Psoas muscle (tissue), 8 donors: Measurements from ENCODE around the gene ACOT13. TPM values are rescaled to one million over a fixed set of nuclear protein-coding genes. Genes with fewer than 3 reads are reported as not detected.

Source experiments
- ATAC-seq, 4 donors: fragments of 200-7000 bp; cut with Tn5 transposase; one replicate each; pipeline ENCODE4 v1.9.1; 2020; ENCODE audit warnings: moderate library complexity in 3 of 4, mild to moderate bottlenecking in 2 of 4
- DNase-seq, 2 donors: peaks; one replicate each; pipeline ENCODE4 v3.0.0-alpha.2; 2020
- H3K27ac ChIP-seq: fragments of 200-600 bp; one replicate; pipeline ENCODE4 v1.8.0; 2022
- H3K27me3 ChIP-seq, 3 donors: fragments of 200-600 bp in 1 of 3; one replicate each; pipeline versions ENCODE4 v1.6.1 to v1.8.0; 2013 to 2022; ENCODE audit warnings: low read length in 2 of 3, mild to moderate bottlenecking in 2 of 3, moderate library complexity in 1 of 3; ENCODE audit not compliant: insufficient read depth in 3 of 3
- H3K36me3 ChIP-seq, 2 donors: fragments of 200-600 bp in 1 of 2; one replicate each; pipeline versions ENCODE4 v1.6.1 to v1.8.0; 2013 to 2022; ENCODE audit warnings: low read depth in 1 of 2, mild to moderate bottlenecking in 1 of 2, moderate library complexity in 1 of 2; ENCODE audit not compliant: insufficient read depth in 1 of 2
- H3K4me1 ChIP-seq: fragments of 200-600 bp; one replicate; pipeline ENCODE4 v1.8.0; 2022
- H3K4me3 ChIP-seq: fragments of 200-600 bp; one replicate; pipeline ENCODE4 v1.8.0; 2022; ENCODE audit warnings: mild to moderate bottlenecking
- H3K9me3 ChIP-seq: fragments of 200-600 bp; one replicate; pipeline ENCODE4 v1.8.0; 2022
- WGBS, 3 donors: extraction: QIAGEN DNeasy Blood & Tissue Kit; methylation state at CpG; one replicate each; pipeline versions ENCODE4 v1.1.6 to v1.1.7; 2013; 5-methylcytosine and 5-hydroxymethylcytosine counted together
- intact Hi-C, 2 donors: fragments of 100-400 bp; cut with DNase I; formaldehyde crosslinking; loops; one replicate each; pipeline versions ENCODE4 v1.11.0 to v1.14.2; 2022
- polyA plus RNA-seq, 3 donors: library from polyadenylated mRNA; stranded (reverse); fragments of 200-250 nt; gene quantifications; one replicate each; pipeline ENCODE4 v1.2.3, GENCODE V29; 2013
- total RNA-seq, 4 donors: library from RNA; stranded (reverse); fragmentation: NEBNext Ultra II Directional in 2 of 4; extraction: Animal tissue kit (Norgen Biotek cat#: 25700) in 2 of 4; gene quantifications; one replicate each; pipeline versions ENCODE4 v1.2.1 to v1.2.4, GENCODE V29; 2021 to 2023
- TF ChIP-seq, protein P1 (sequence below): fragments of 200-600 bp; IDR thresholded peaks from one replicate; pipeline ENCODE4 v1.8.0; 2022; ENCODE audit warnings: antibody characterized with exemption
- donor health status: healthy with polysubstance abuse.
- donor health status: DM: no; HTN: no; CAD: no; lungs with moderate emphysema.
- donor health status: Bipolar disorder and iron deficiency.
- donor health status: healthy.
- donor health status: DM: yes; HTN: yes; CAD: no.
- donor health status: DM: no; HTN: no; CAD: no.
- donor health status: DM: no; HTN: no; CAD: no.
- donor health status: DM: yes; HTN: yes; CAD: no.

The ACOT13 gene
- total and polyA plus RNA-seq, 7 donors: 25.2 to 50.7 (median 37.4) TPM

DNA sequence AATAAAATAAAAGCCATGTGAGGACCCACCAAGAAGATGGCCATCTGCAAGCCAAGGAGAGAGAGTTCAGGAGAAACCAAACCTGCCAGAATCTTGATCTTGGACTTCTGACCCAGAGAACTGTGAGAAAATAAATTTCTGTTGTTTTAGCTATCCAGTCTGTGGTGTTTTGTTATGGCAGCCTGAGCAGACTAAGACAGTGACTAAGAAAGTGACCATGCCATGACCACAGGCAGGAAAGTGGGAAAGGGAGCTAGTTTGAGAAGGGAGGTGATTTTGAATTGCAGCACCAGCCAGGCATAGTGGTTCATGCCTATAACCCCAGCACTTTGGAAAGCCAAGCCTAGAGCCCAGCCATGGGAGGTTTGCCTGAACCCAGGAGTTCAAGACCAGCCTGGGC is 74.0 kb downstream of the ACOT13 start:
- intact Hi-C loops: no loop called here
- DNase-seq (no peak), ATAC-seq (no peak)
- H3K4me1 ChIP-seq: peaks cover 7% of the 10 kb centered on the region
- H3K27ac ChIP-seq: no peak overlapping the region
- H3K27me3 ChIP-seq: no peaks in the 10 kb centered on the region
- H3K36me3 ChIP-seq: no peaks in the 10 kb centered on the region
- TF ChIP-seq, protein P1, sequence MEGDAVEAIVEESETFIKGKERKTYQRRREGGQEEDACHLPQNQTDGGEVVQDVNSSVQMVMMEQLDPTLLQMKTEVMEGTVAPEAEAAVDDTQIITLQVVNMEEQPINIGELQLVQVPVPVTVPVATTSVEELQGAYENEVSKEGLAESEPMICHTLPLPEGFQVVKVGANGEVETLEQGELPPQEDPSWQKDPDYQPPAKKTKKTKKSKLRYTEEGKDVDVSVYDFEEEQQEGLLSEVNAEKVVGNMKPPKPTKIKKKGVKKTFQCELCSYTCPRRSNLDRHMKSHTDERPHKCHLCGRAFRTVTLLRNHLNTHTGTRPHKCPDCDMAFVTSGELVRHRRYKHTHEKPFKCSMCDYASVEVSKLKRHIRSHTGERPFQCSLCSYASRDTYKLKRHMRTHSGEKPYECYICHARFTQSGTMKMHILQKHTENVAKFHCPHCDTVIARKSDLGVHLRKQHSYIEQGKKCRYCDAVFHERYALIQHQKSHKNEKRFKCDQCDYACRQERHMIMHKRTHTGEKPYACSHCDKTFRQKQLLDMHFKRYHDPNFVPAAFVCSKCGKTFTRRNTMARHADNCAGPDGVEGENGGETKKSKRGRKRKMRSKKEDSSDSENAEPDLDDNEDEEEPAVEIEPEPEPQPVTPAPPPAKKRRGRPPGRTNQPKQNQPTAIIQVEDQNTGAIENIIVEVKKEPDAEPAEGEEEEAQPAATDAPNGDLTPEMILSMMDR: no peak
- no peaks in the 10 kb centered on the region for H3K9me3 ChIP-seq
- no peak overlapping the region for H3K4me3 ChIP-seq

DNA sequence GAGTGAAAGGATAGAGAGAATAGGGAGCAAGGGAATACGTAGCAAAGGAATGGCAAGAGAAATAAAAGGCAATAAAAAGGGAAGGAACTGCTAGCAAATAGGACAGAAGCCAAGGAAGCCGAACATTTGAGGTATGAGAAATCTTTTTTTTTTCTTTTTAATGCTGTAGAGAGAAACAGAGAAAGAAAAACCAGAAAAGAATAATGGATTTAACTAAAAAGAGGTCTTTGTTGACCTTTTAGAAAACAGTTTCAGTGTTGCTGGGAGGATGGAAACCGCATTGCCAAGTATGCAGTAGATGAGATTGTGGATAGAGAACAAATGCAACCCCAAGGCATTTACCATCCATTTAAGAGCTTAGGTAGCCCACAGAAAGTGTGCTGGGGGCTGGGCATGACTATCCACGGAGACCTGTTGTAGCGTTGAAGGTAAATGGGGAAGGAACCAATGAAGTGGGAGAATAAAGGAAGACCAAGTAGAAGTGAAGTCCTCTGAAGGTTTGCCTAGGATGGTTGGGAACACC is 75.4 kb downstream of the ACOT13 start:
- H3K36me3 ChIP-seq: no peaks in the 10 kb centered on the region
- H3K27ac ChIP-seq: no peak overlapping the region
- intact Hi-C loops: no loop called here
- H3K4me3 ChIP-seq: no peak overlapping the region
- TF ChIP-seq, protein P1: no peak
- 83 to 87% (median 84%) methylated on average over 5 of the region's 5 CpGs for WGBS, 3 donors
- H3K9me3 ChIP-seq: no peaks in the 10 kb centered on the region
- DNase-seq: no peak
- no peaks in the 10 kb centered on the region for H3K27me3 ChIP-seq
- no peak for ATAC-seq
- H3K4me1 ChIP-seq: peaks cover 7% of the 10 kb centered on the region

DNA sequence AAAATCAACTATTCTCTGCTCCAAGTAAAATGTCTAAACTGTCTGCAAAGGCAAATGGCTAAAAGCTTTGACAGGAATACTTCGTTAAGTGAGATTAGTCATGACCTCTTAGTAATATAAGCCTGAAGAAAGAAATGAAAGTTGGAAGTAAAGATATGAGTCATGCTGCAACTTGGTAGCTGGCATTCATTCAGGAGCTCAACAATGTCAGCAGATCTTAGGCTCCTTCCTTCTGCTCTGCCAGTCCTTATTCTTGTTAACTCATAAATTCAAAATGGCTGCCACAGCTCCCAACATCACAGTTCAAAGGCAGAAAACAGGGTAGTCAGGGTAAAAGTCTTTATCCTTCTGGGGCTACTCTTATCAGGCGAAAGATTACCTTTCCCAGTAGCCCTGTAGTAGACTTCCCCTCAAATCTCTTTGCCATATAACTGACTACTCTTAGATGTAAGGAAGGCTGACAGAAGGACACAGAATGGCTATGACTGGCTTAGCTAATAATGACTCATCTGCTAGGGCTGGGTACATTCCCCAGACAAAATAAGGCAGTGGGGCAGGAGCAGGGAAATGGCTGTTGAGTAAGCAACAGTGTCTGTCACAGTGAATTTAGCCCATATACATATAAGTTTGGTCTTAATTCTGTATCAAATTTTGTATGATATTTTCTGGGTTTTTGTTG is 76.5 kb downstream of the ACOT13 start:
- Histone ChIP-seq H3K27me3 (no peaks in the 10 kb centered on the region), H3K4me3 (peak overlapping the region; percentile 7), H3K4me1 (peaks cover 7% of the 10 kb centered on the region), H3K9me3 (no peaks in the 10 kb centered on the region), H3K27ac (peak overlapping the region; percentile 28), H3K36me3 (no peaks in the 10 kb centered on the region)
- intact Hi-C loops: no loop called here
- DNase-seq (no peak), ATAC-seq (peak; percentile 67 to 77 (median 70))
- TF ChIP-seq, protein P1: no peak
- 66 to 73% (median 68%) methylated on average over 2 of the region's 2 CpGs for WGBS, 3 donors

DNA sequence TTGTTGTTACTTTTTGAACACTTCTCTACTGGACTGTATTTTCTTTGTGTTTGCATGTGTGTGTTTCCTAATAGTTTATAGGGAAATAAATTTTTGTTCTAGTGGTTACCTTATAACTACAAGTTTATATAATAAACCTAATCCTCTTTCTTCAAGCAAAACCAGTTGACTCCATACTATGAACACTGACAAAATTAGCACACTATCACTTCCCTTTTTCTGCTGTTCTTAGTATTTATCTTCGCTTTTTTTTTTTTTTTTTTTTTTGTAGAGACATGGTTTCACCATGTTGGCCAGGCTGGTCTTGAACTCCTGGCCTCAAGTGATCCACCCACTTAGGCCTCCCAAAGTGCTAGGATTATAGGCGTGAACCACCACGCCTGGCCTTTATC is 77.1 kb downstream of the ACOT13 start:
- intact Hi-C loops: no loop called here
- Histone ChIP-seq H3K27me3 (no peaks in the 10 kb centered on the region), H3K36me3 (no peaks in the 10 kb centered on the region), H3K4me1 (peaks cover 7% of the 10 kb centered on the region), H3K27ac (peak overlapping the region; percentile 28), H3K4me3 (no peak overlapping the region), H3K9me3 (no peaks in the 10 kb centered on the region)
- ATAC-seq (no peak), DNase-seq (no peak)
- WGBS, 3 donors: 85 to 90% (median 90%) methylated on average over 3 of the region's 3 CpGs
- TF ChIP-seq, protein P1: no peak

DNA sequence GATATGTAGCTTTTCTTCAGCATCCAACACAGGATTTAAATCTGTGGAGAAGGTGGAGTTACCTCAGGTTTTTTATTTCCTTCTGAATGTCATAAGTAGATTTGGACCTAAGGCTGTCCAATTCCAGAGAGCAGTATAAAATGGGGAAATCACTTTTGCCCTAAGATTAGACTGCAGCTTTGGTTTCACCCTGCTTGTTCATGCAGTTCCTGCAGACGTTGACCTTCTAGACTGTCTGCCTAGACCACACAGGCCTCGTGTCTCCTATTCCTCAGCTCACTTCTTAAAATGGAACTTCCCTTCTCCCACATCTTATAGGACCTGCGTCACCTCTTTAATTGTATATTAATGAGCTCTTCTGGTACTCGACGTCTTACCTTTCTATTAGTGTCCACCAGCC is 78.0 kb downstream of the ACOT13 start:
- Histone ChIP-seq H3K9me3 (no peaks in the 10 kb centered on the region), H3K4me3 (no peak overlapping the region), H3K27me3 (no peaks in the 10 kb centered on the region), H3K36me3 (no peaks in the 10 kb centered on the region), H3K4me1 (peaks cover 7% of the 10 kb centered on the region), H3K27ac (no peak overlapping the region)
- DNase-seq: no peak
- TF ChIP-seq, protein P1: no peak
- no peak for ATAC-seq
- WGBS, 3 donors: 70 to 77% (median 72%) methylated on average over 5 of the region's 5 CpGs
- intact Hi-C loops: no loop called here
